ENCODE data around the gene NOX3. TPM values are rescaled to one million over a fixed set of nuclear protein-coding genes. Genes with fewer than 3 reads are reported as not detected.

Gene NOX3
- total RNA-seq, 4 donors from 2014 or later, result not detected

- DNase-seq, result no peak
- Histone ChIP-seq H3K9me3 (no peaks in the 10 kb centered on the region), H3K27me3 (no peaks in the 10 kb centered on the region), H3K4me3 (no peak overlapping the region), H3K36me3 (no peaks in the 10 kb centered on the region), H3K27ac (no peak overlapping the region), H3K4me1 (no peaks in the 10 kb centered on the region)
- TF ChIP-seq CTCF (IDR thresholded peaks at IDR 0.05) (no peak), POLR2A (IDR thresholded peaks at IDR 0.05) (no peak)
Measured at GRCh38 chr6:155448668-155449449, 6.8 kb downstream of the NOX3 start.

- Histone ChIP-seq H3K4me1 (no peaks in the 10 kb centered on the region), H3K27me3 (no peaks in the 10 kb centered on the region), H3K9me3 (no peaks in the 10 kb centered on the region), H3K4me3 (no peak overlapping the region), H3K27ac (no peak overlapping the region), H3K36me3 (no peaks in the 10 kb centered on the region)
- DNase-seq, result no peak
- TF ChIP-seq POLR2A (IDR thresholded peaks at IDR 0.05) (no peak), CTCF (IDR thresholded peaks at IDR 0.05) (no peak)
Measured at GRCh38 chr6:155447949-155448348, 7.7 kb downstream of the NOX3 start.

- Histone ChIP-seq H3K4me1 (no peaks in the 10 kb centered on the region), H3K27me3 (no peaks in the 10 kb centered on the region), H3K4me3 (no peak overlapping the region), H3K9me3 (no peaks in the 10 kb centered on the region), H3K27ac (no peak overlapping the region), H3K36me3 (no peaks in the 10 kb centered on the region)
- TF ChIP-seq CTCF (IDR thresholded peaks at IDR 0.05) (no peak), POLR2A (IDR thresholded peaks at IDR 0.05) (no peak)
- DNase-seq, result no peak
Measured at GRCh38 chr6:155444952-155445903, 10.4 kb downstream of the NOX3 start.

- no peak for DNase-seq
- Histone ChIP-seq H3K27ac (no peak overlapping the region), H3K9me3 (no peaks in the 10 kb centered on the region), H3K27me3 (no peaks in the 10 kb centered on the region), H3K36me3 (no peaks in the 10 kb centered on the region), H3K4me3 (no peak overlapping the region), H3K4me1 (no peaks in the 10 kb centered on the region)
- no peak for TF ChIP-seq POLR2A (IDR thresholded peaks at IDR 0.05)
- no peak for TF ChIP-seq CTCF (IDR thresholded peaks at IDR 0.05)
Measured at GRCh38 chr6:155444120-155444917, 11.3 kb downstream of the NOX3 start.

- Histone ChIP-seq H3K4me3 (no peak overlapping the region), H3K27me3 (no peaks in the 10 kb centered on the region), H3K27ac (no peak overlapping the region), H3K36me3 (no peaks in the 10 kb centered on the region), H3K4me1 (no peaks in the 10 kb centered on the region), H3K9me3 (no peaks in the 10 kb centered on the region)
- DNase-seq, result no peak
- TF ChIP-seq CTCF (IDR thresholded peaks at IDR 0.05) (no peak), POLR2A (IDR thresholded peaks at IDR 0.05) (no peak)
Measured at GRCh38 chr6:155443168-155443567, 12.5 kb downstream of the NOX3 start.

All from Peyer's patch (tissue), 4 donors.